Measurements from ENCODE around the gene NFYC.

NFYC gene

GRCh38 chr1:40738831-40739230, 47.3 kb downstream of the NFYC start:
- TF ChIP-seq REST (IDR thresholded peaks at IDR 0.05; ENCODE audit: insufficient read depth in 1 of 2, low read depth in 2 of 2, low read length in 2 of 2) (no peak), POLR2AphosphoS5 (IDR thresholded peaks at IDR 0.05; ENCODE audit: low read depth, low read length) (no peak), SIN3A (IDR thresholded peaks at IDR 0.05; ENCODE audit: borderline replicate concordance, insufficient read depth, low read length) (no peak), TAF1 (IDR thresholded peaks at IDR 0.05; ENCODE audit: borderline replicate concordance, insufficient read depth, low read length) (no peak), FOXP2 (optimal IDR thresholded peaks at IDR 0.05; ENCODE audit: borderline replicate concordance, extremely low read depth, extremely low read length, insufficient read depth) (no peak)

- no peak for TF ChIP-seq REST (IDR thresholded peaks at IDR 0.05; ENCODE audit: insufficient read depth in 1 of 2, low read depth in 2 of 2, low read length in 2 of 2)
- TF ChIP-seq FOXP2 (optimal IDR thresholded peaks at IDR 0.05; ENCODE audit: borderline replicate concordance, extremely low read depth, extremely low read length, insufficient read depth), result no peak
- TF ChIP-seq TAF1 (IDR thresholded peaks at IDR 0.05; ENCODE audit: borderline replicate concordance, insufficient read depth, low read length), result no peak
- TF ChIP-seq SIN3A (IDR thresholded peaks at IDR 0.05; ENCODE audit: borderline replicate concordance, insufficient read depth, low read length), result no peak
- TF ChIP-seq POLR2AphosphoS5 (IDR thresholded peaks at IDR 0.05; ENCODE audit: low read depth, low read length), result no peak
Measured at GRCh38 chr1:40739455-40740008, 48.0 kb downstream of the NFYC start.

GRCh38 chr1:40740039-40740996, 48.8 kb downstream of the NFYC start:
- TF ChIP-seq REST (IDR thresholded peaks at IDR 0.05; ENCODE audit: insufficient read depth in 1 of 2, low read depth in 2 of 2, low read length in 2 of 2) (no peak), FOXP2 (optimal IDR thresholded peaks at IDR 0.05; ENCODE audit: borderline replicate concordance, extremely low read depth, extremely low read length, insufficient read depth) (no peak), TAF1 (IDR thresholded peaks at IDR 0.05; ENCODE audit: borderline replicate concordance, insufficient read depth, low read length) (no peak), POLR2AphosphoS5 (IDR thresholded peaks at IDR 0.05; ENCODE audit: low read depth, low read length) (no peak), SIN3A (IDR thresholded peaks at IDR 0.05; ENCODE audit: borderline replicate concordance, insufficient read depth, low read length) (no peak)

- TF ChIP-seq SIN3A (IDR thresholded peaks at IDR 0.05; ENCODE audit: borderline replicate concordance, insufficient read depth, low read length), result no peak
- no peak for TF ChIP-seq FOXP2 (optimal IDR thresholded peaks at IDR 0.05; ENCODE audit: borderline replicate concordance, extremely low read depth, extremely low read length, insufficient read depth)
- TF ChIP-seq TAF1 (IDR thresholded peaks at IDR 0.05; ENCODE audit: borderline replicate concordance, insufficient read depth, low read length), result no peak
Measured at GRCh38 chr1:40740997-40741736, 49.7 kb downstream of the NFYC start.

- TF ChIP-seq FOXP2 (optimal IDR thresholded peaks at IDR 0.05; ENCODE audit: borderline replicate concordance, extremely low read depth, extremely low read length, insufficient read depth) (no peak), POLR2AphosphoS5 (IDR thresholded peaks at IDR 0.05; ENCODE audit: low read depth, low read length) (no peak), SIN3A (IDR thresholded peaks at IDR 0.05; ENCODE audit: borderline replicate concordance, insufficient read depth, low read length) (no peak), REST (IDR thresholded peaks at IDR 0.05; ENCODE audit: insufficient read depth in 1 of 2, low read depth in 2 of 2, low read length in 2 of 2) (no peak), TAF1 (IDR thresholded peaks at IDR 0.05; ENCODE audit: borderline replicate concordance, insufficient read depth, low read length) (no peak)
Measured at GRCh38 chr1:40742363-40743061, 51.0 kb downstream of the NFYC start.

Measured in PFSK-1 (cell line).